ENCODE data around the gene LHFPL3. TPM values are rescaled to one million over a fixed set of nuclear protein-coding genes. Genes with fewer than 3 reads are reported as not detected.

Gene LHFPL3
- total and polyA plus RNA-seq, 2 donors (not counting 3 experiments of a cell fraction or from before 2014, with no cell fraction given), result not detected

DNA sequence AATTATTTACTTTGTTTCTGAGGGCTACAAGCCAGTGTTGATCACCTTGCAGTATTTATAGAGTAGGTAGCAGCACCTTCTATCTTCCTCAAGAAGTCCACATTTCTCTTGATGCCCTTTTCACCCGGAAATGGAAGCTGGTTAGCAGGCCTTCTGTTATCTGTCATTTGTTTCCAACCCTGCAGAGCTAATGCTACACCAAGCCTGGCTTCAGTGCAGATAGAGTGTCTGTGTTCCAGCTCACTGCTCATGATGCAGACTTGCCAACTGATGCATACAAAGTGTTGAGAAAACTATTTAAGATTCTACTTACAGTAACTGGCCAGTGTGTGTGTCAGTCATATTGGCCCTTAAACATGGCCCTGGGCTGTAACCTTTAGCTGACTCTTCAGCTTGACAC is 301.0 kb downstream of the LHFPL3 start:
- TF ChIP-seq FOS (IDR thresholded peaks at IDR 0.05; ENCODE audit: borderline replicate concordance, insufficient read depth, low read length), result no peak
- no peak for TF ChIP-seq JUN (IDR thresholded peaks at IDR 0.05; ENCODE audit: borderline replicate concordance, insufficient read depth, insufficient read length, low read depth)
- TF ChIP-seq, protein P1, sequence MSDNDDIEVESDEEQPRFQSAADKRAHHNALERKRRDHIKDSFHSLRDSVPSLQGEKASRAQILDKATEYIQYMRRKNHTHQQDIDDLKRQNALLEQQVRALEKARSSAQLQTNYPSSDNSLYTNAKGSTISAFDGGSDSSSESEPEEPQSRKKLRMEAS (IDR thresholded peaks at IDR 0.05; ENCODE audit: insufficient read depth, insufficient read length), result no peak
- TF ChIP-seq POLR2A (IDR thresholded peaks at IDR 0.05; ENCODE audit: low read depth, low read length), result no peak
- TF ChIP-seq, protein P2, sequence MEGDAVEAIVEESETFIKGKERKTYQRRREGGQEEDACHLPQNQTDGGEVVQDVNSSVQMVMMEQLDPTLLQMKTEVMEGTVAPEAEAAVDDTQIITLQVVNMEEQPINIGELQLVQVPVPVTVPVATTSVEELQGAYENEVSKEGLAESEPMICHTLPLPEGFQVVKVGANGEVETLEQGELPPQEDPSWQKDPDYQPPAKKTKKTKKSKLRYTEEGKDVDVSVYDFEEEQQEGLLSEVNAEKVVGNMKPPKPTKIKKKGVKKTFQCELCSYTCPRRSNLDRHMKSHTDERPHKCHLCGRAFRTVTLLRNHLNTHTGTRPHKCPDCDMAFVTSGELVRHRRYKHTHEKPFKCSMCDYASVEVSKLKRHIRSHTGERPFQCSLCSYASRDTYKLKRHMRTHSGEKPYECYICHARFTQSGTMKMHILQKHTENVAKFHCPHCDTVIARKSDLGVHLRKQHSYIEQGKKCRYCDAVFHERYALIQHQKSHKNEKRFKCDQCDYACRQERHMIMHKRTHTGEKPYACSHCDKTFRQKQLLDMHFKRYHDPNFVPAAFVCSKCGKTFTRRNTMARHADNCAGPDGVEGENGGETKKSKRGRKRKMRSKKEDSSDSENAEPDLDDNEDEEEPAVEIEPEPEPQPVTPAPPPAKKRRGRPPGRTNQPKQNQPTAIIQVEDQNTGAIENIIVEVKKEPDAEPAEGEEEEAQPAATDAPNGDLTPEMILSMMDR (IDR thresholded peaks at IDR 0.05; ENCODE audit: extremely low read depth in 1 of 2, insufficient read depth in 1 of 2, low read depth in 1 of 2, low read length in 2 of 2), result no peak
- TF ChIP-seq POLR2AphosphoS5 (IDR thresholded peaks at IDR 0.05; ENCODE audit: insufficient read depth, low read depth, low read length), result no peak
- no peak for TF ChIP-seq MYC (IDR thresholded peaks at IDR 0.05; ENCODE audit: low read depth, low read length)
- no peak for TF ChIP-seq EZH2 (IDR thresholded peaks at IDR 0.05; ENCODE audit: borderline replicate concordance, low read depth, low read length, severe bottlenecking)
- H2AFZ ChIP-seq (ENCODE audit: low read depth, low read length), result no peak overlapping the region
- H3K79me2 ChIP-seq (ENCODE audit: control insufficient read depth, insufficient read depth, low read length), result no peaks in the 10 kb centered on the region
- dilution Hi-C loops (cut with MboI; ENCODE audit: extremely low pct_ligation_motif_present, low sequenced_read_pairs), result no loop called here
- POLR2A ChIA-PET, result no interaction called here
- H3K9me1 ChIP-seq (replicated peaks; ENCODE audit: control insufficient read depth, extremely low read depth, insufficient read depth, low read length), result no peaks in the 10 kb centered on the region
- H3K27ac ChIP-seq (ENCODE audit: insufficient read depth, low read depth, low read length), result no peak overlapping the region
- no peak overlapping the region for H3K4me3 ChIP-seq (replicated peaks in 1 of 3; ENCODE audit: insufficient read depth in 1 of 3, low read depth in 1 of 3, low read length in 3 of 3)
- H3K9me3 ChIP-seq (replicated peaks; ENCODE audit: control insufficient read depth, insufficient read depth, low read length), result no peaks in the 10 kb centered on the region
- no peaks in the 10 kb centered on the region for H3K36me3 ChIP-seq (ENCODE audit: control insufficient read depth in 2 of 2, extremely low read depth in 1 of 2, insufficient read depth in 2 of 2, low read length in 2 of 2)
- H4K20me1 ChIP-seq (replicated peaks; ENCODE audit: control insufficient read depth, extremely low read depth, insufficient read depth, low read length), result no peaks in the 10 kb centered on the region
- no peak for DNase-seq (ENCODE audit: low read depth, low spot score)
- H3K27me3 ChIP-seq (ENCODE audit: control insufficient read depth in 2 of 2, insufficient read depth in 2 of 2, low read length in 2 of 2), result no peaks in the 10 kb centered on the region
- no peaks in the 10 kb centered on the region for H3K4me1 ChIP-seq (ENCODE audit: control insufficient read depth, extremely low read depth, insufficient read depth, low read length)
- H3K4me2 ChIP-seq (ENCODE audit: insufficient read depth, low read length), result no peak overlapping the region
- FAIRE-seq, result no peak
- BruUV-seq (replicated peaks), result no TSS peak
- CTCF ChIA-PET, result interaction anchor here (0.6 to 3.6 kb wide), 3 partner anchors 8 to 131 kb away, joined by 3 to 28 read pairs (median 6); no protein-coding TSS in a partner anchor
- no peak overlapping the region for H3K9ac ChIP-seq (replicated peaks; ENCODE audit: extremely low read depth, insufficient read depth, low read length)
- intact Hi-C loops (cut with micrococcal nuclease), result no loop called here

Measured in endothelial cell of umbilical vein (primary cell).